K562 (cell line): Measurements from ENCODE around the gene FGF22.

Experiments
- ETV6 ChIP-seq, 3 experiments: fragments of 150-350 bp in 1 of 3; sonication (generic) in 1 of 3; formaldehyde crosslinking in 1 of 3; IDR thresholded peaks; 2 replicates each; pipeline versions ENCODE4 v1.6.1 to v1.8.0; 2014 to 2022; ENCODE audit warnings: borderline replicate concordance in 2 of 3, low read depth in 2 of 3, antibody characterized with exemption in 1 of 3, low read length in 1 of 3, mild to moderate bottlenecking in 1 of 3, missing genetic modification reagents in 1 of 3
- MEIS2 ChIP-seq: fragments of 450-650 bp; IDR thresholded peaks from 2 replicates; pipeline ENCODE4 v1.6.1; 2014; ENCODE audit warnings: mild to moderate bottlenecking; ENCODE audit not compliant: partially characterized antibody
- NR2C1 ChIP-seq, 2 experiments: fragments of 450-650 bp; IDR thresholded peaks; 2 replicates each; pipeline ENCODE4 v1.6.1; 2017; ENCODE audit warnings: mild to moderate bottlenecking in 2 of 2, antibody characterized with exemption in 1 of 2, inconsistent platforms in 1 of 2, missing compliant biosample characterization in 1 of 2, missing genetic modification characterization in 1 of 2
- POLR2A ChIP-seq: fragments of 450-650 bp; conservative IDR thresholded peaks from 2 replicates; pipeline ENCODE4 v1.6.1; 2016
- ZSCAN29 ChIP-seq: fragments of 450-650 bp; IDR thresholded peaks from 2 replicates; pipeline ENCODE4 v1.6.1; 2017
- TF ChIP-seq, protein P1 (sequence below): fragments of 450-650 bp; conservative IDR thresholded peaks from 2 replicates; pipeline ENCODE4 v1.6.1; 2016; ENCODE audit warnings: missing genetic modification characterization, low read depth, mild to moderate bottlenecking, control low read depth, missing compliant biosample characterization
- TF ChIP-seq, protein P2 (sequence below), 3 experiments: IDR thresholded peaks in 2 of 3; conservative IDR thresholded peaks in 1 of 3; 2 replicates each; pipeline ENCODE4 v1.5.1; 2011 to 2012; ENCODE audit warnings: low read length in 3 of 3, mild to moderate bottlenecking in 3 of 3, control low read depth in 2 of 3, improper control_type of control experiment in 1 of 3, inconsistent platforms in 1 of 3, low read depth in 1 of 3, mixed read lengths in 1 of 3, moderate library complexity in 1 of 3; ENCODE audit not compliant: insufficient read depth in 2 of 3
- TF ChIP-seq, protein P3 (sequence below), 2 experiments: fragments of 450-650 bp; IDR thresholded peaks; 2 replicates each; pipeline ENCODE4 v1.6.1; 2016
- TF ChIP-seq, protein P4 (sequence below): sonication (generic); formaldehyde crosslinking; IDR thresholded peaks from 2 replicates; pipeline ENCODE4 v1.8.0; 2023; ENCODE audit warnings: mild to moderate bottlenecking, missing genetic modification reagents
- TF ChIP-seq, protein P5 (sequence below): conservative IDR thresholded peaks from 2 replicates; pipeline ENCODE4 v1.6.1; 2011; ENCODE audit warnings: low read depth, mild to moderate bottlenecking, low read length; ENCODE audit not compliant: control insufficient read depth
- TF ChIP-seq, protein P6 (sequence below): sonication (generic); formaldehyde crosslinking; IDR thresholded peaks from 2 replicates; pipeline ENCODE4 v1.4.0; 2020; ENCODE audit warnings: mild to moderate bottlenecking, missing genetic modification reagents

DNA sequence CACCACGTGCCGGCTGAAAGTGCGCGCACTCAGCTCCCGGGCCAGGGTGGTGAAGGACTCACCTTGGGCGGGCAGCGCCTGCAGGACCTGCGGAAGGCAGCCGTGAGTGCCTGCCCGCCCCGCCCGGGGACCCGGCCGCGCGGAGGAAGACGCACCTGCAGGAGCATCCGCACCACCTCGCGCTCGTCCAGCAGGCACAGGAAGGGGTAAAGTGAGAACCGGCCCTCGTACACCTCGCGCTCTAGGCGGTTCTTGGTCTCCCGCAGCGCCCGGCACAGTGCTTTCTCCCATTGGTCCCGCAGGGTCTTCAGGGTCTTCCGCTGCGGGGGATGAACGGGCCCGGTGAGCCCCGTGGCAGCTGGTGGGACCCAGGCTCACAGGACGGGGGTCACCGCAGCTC, 17.0 kb upstream of the FGF22 start:
- TF ChIP-seq, protein P1, sequence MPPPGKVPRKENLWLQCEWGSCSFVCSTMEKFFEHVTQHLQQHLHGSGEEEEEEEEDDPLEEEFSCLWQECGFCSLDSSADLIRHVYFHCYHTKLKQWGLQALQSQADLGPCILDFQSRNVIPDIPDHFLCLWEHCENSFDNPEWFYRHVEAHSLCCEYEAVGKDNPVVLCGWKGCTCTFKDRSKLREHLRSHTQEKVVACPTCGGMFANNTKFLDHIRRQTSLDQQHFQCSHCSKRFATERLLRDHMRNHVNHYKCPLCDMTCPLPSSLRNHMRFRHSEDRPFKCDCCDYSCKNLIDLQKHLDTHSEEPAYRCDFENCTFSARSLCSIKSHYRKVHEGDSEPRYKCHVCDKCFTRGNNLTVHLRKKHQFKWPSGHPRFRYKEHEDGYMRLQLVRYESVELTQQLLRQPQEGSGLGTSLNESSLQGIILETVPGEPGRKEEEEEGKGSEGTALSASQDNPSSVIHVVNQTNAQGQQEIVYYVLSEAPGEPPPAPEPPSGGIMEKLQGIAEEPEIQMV, result no peak
- TF ChIP-seq, protein P2, sequence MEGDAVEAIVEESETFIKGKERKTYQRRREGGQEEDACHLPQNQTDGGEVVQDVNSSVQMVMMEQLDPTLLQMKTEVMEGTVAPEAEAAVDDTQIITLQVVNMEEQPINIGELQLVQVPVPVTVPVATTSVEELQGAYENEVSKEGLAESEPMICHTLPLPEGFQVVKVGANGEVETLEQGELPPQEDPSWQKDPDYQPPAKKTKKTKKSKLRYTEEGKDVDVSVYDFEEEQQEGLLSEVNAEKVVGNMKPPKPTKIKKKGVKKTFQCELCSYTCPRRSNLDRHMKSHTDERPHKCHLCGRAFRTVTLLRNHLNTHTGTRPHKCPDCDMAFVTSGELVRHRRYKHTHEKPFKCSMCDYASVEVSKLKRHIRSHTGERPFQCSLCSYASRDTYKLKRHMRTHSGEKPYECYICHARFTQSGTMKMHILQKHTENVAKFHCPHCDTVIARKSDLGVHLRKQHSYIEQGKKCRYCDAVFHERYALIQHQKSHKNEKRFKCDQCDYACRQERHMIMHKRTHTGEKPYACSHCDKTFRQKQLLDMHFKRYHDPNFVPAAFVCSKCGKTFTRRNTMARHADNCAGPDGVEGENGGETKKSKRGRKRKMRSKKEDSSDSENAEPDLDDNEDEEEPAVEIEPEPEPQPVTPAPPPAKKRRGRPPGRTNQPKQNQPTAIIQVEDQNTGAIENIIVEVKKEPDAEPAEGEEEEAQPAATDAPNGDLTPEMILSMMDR (IDR thresholded peaks at IDR 0.05 in 2 of 3, conservative IDR thresholded peaks at IDR 0.05 in 1 of 3; ENCODE audit: insufficient read depth in 2 of 3, low read depth in 1 of 3, low read length in 3 of 3), result no peak
- TF ChIP-seq ETV6 (IDR thresholded peaks at IDR 0.05; ENCODE audit: borderline replicate concordance in 1 of 2, low read depth in 2 of 2, low read length in 1 of 2), result no peak
- no peak for TF ChIP-seq ETV6 (CRISPR knock-in tag; IDR thresholded peaks at IDR 0.05; ENCODE audit: borderline replicate concordance)
- TF ChIP-seq, protein P3, sequence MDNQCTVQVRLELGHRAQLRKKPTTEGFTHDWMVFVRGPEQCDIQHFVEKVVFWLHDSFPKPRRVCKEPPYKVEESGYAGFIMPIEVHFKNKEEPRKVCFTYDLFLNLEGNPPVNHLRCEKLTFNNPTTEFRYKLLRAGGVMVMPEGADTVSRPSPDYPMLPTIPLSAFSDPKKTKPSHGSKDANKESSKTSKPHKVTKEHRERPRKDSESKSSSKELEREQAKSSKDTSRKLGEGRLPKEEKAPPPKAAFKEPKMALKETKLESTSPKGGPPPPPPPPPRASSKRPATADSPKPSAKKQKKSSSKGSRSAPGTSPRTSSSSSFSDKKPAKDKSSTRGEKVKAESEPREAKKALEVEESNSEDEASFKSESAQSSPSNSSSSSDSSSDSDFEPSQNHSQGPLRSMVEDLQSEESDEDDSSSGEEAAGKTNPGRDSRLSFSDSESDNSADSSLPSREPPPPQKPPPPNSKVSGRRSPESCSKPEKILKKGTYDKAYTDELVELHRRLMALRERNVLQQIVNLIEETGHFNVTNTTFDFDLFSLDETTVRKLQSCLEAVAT (IDR thresholded peaks at IDR 0.05), result no peak
- TF ChIP-seq, protein P4, sequence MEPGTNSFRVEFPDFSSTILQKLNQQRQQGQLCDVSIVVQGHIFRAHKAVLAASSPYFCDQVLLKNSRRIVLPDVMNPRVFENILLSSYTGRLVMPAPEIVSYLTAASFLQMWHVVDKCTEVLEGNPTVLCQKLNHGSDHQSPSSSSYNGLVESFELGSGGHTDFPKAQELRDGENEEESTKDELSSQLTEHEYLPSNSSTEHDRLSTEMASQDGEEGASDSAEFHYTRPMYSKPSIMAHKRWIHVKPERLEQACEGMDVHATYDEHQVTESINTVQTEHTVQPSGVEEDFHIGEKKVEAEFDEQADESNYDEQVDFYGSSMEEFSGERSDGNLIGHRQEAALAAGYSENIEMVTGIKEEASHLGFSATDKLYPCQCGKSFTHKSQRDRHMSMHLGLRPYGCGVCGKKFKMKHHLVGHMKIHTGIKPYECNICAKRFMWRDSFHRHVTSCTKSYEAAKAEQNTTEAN (CRISPR knock-in tag), result no peak
- TF ChIP-seq, protein P5, sequence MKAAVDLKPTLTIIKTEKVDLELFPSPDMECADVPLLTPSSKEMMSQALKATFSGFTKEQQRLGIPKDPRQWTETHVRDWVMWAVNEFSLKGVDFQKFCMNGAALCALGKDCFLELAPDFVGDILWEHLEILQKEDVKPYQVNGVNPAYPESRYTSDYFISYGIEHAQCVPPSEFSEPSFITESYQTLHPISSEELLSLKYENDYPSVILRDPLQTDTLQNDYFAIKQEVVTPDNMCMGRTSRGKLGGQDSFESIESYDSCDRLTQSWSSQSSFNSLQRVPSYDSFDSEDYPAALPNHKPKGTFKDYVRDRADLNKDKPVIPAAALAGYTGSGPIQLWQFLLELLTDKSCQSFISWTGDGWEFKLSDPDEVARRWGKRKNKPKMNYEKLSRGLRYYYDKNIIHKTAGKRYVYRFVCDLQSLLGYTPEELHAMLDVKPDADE, result no peak
- TF ChIP-seq, protein P6, sequence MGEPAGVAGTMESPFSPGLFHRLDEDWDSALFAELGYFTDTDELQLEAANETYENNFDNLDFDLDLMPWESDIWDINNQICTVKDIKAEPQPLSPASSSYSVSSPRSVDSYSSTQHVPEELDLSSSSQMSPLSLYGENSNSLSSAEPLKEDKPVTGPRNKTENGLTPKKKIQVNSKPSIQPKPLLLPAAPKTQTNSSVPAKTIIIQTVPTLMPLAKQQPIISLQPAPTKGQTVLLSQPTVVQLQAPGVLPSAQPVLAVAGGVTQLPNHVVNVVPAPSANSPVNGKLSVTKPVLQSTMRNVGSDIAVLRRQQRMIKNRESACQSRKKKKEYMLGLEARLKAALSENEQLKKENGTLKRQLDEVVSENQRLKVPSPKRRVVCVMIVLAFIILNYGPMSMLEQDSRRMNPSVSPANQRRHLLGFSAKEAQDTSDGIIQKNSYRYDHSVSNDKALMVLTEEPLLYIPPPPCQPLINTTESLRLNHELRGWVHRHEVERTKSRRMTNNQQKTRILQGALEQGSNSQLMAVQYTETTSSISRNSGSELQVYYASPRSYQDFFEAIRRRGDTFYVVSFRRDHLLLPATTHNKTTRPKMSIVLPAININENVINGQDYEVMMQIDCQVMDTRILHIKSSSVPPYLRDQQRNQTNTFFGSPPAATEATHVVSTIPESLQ, result no peak
- no peak for TF ChIP-seq ZSCAN29
- TF ChIP-seq POLR2A, result no peak
- no peak for TF ChIP-seq NR2C1 (IDR thresholded peaks at IDR 0.05)
- TF ChIP-seq NR2C1 (tag; IDR thresholded peaks at IDR 0.05), result no peak
- no peak for TF ChIP-seq MEIS2
